Spleen (tissue), 7 donors: ENCODE data around the gene TPD52L2.
A peak's percentile ranks its signal among the peaks of the same experiment; 100 is the strongest.

Experiments
- CTCF ChIP-seq, 11 experiments: fragments of 200-600 bp in 7 of 11; fragments of 450-650 bp in 4 of 11; sonication (generic) in 4 of 11; IDR thresholded peaks in 8 of 11; conservative IDR thresholded peaks in 3 of 11; 1 replicate in 7 of 11; 2 replicates in 4 of 11; pipeline versions ENCODE4 v1.4.0 to v1.8.0; 2016 to 2021; ENCODE audit warnings: antibody characterized with exemption in 11 of 11, inconsistent platforms in 4 of 11, mild to moderate bottlenecking in 1 of 11
- POLR2AphosphoS5 ChIP-seq, 3 donors: sonication (generic); formaldehyde crosslinking; IDR thresholded peaks; one replicate each; pipeline ENCODE4 v1.5.1; 2017; ENCODE audit warnings: antibody characterized with exemption in 3 of 3
- donor health status: DM: no; HTN: no; CAD: no; lungs with moderate emphysema.
- donor health status: DM: no; HTN: no; CAD: no.
- donor health status: DM: no; HTN: no; CAD: no.

GRCh38 chr20:63877755-63878470, 12.8 kb downstream of the TPD52L2 start:
- TF ChIP-seq CTCF (IDR thresholded peaks at IDR 0.05 in 8 of 11, conservative IDR thresholded peaks at IDR 0.05 in 3 of 11) (no peak), POLR2AphosphoS5 (IDR thresholded peaks at IDR 0.05) (peak; percentile 8 to 74 (median 53))
